Aorta (tissue), 5 donors: ENCODE data around the gene CELSR1. TPM values are rescaled to one million over a fixed set of nuclear protein-coding genes. Genes with fewer than 3 reads are reported as not detected.
A peak's percentile ranks its signal among the peaks of the same experiment; 100 is the strongest.

ENCODE experiments used
- ATAC-seq: fragments of 200-7000 bp; cut with Tn5 transposase; one replicate; pipeline ENCODE4 v1.9.1; 2022; ENCODE audit warnings: moderate library complexity; ENCODE audit not compliant: low FRiP score
- DNase-seq, 2 donors: peaks; one replicate each; pipeline ENCODE4 v3.0.0-alpha.2; 2020
- H3K27ac ChIP-seq, 2 donors: one replicate each; pipeline ENCODE4 v1.5.1; 2013; ENCODE audit warnings: low read length in 2 of 2, mild to moderate bottlenecking in 2 of 2, moderate library complexity in 2 of 2, control low read depth in 1 of 2, inconsistent platforms in 1 of 2, low read depth in 1 of 2
- H3K27me3 ChIP-seq, 2 donors: one replicate each; pipeline ENCODE4 v1.6.1; 2013; ENCODE audit warnings: control low read depth in 1 of 2, low read length in 1 of 2, mild to moderate bottlenecking in 1 of 2, moderate library complexity in 1 of 2; ENCODE audit not compliant: insufficient read depth in 2 of 2, control insufficient read depth in 1 of 2
- H3K36me3 ChIP-seq, 2 donors: one replicate each; pipeline ENCODE4 v1.6.1; 2013; ENCODE audit warnings: control low read depth in 1 of 2, low read length in 1 of 2, mild to moderate bottlenecking in 1 of 2; ENCODE audit not compliant: insufficient read depth in 2 of 2, control insufficient read depth in 1 of 2
- H3K4me1 ChIP-seq, 2 donors: one replicate each; pipeline ENCODE4 v1.6.1; 2013; ENCODE audit warnings: low read length in 2 of 2, control low read depth in 1 of 2, mild to moderate bottlenecking in 1 of 2, moderate library complexity in 1 of 2; ENCODE audit not compliant: insufficient read depth in 2 of 2, control insufficient read depth in 1 of 2
- H3K4me3 ChIP-seq, 2 donors: one replicate each; pipeline ENCODE4 v1.5.1; 2013; ENCODE audit warnings: low read length in 2 of 2, control low read depth in 1 of 2, mild to moderate bottlenecking in 1 of 2
- H3K9me3 ChIP-seq: one replicate; pipeline ENCODE4 v1.6.1; 2013; ENCODE audit warnings: mild to moderate bottlenecking, low read length; ENCODE audit not compliant: control insufficient read depth
- WGBS, 2 donors: extraction: QIAGEN DNeasy Blood & Tissue Kit; methylation state at CpG; one replicate each; pipeline ENCODE4 v1.1.7; 2013; 5-methylcytosine and 5-hydroxymethylcytosine counted together
- intact Hi-C, 2 donors: fragments of 100-400 bp; cut with DNase I; formaldehyde crosslinking; loops; one replicate each; pipeline versions ENCODE4 v1.14.2 to v1.15.0; 2022
- polyA plus RNA-seq, 2 donors: library from polyadenylated mRNA; stranded (reverse); fragments of 200-250 nt; gene quantifications; one replicate each; pipeline ENCODE4 v1.2.3, GENCODE V29; 2013
- total RNA-seq, 2 donors: library from RNA; stranded (reverse); fragmentation: NEBNext Ultra II Directional; extraction: Animal tissue kit (Norgen Biotek cat#: 25700); gene quantifications; one replicate each; pipeline ENCODE4 v1.2.1, GENCODE V29; 2021
- donor health status: healthy with polysubstance abuse.
- donor health status: Bipolar disorder and iron deficiency.
- donor health status: DM: no; HTN: no; CAD: no.
- donor health status: DM: no; HTN: no; CAD: no.
- donor health status: DM: yes; HTN: yes; CAD: no.

The CELSR1 gene
- total and polyA plus RNA-seq, 4 donors = 0.15 to 3.0 (median 1.3) TPM

DNA sequence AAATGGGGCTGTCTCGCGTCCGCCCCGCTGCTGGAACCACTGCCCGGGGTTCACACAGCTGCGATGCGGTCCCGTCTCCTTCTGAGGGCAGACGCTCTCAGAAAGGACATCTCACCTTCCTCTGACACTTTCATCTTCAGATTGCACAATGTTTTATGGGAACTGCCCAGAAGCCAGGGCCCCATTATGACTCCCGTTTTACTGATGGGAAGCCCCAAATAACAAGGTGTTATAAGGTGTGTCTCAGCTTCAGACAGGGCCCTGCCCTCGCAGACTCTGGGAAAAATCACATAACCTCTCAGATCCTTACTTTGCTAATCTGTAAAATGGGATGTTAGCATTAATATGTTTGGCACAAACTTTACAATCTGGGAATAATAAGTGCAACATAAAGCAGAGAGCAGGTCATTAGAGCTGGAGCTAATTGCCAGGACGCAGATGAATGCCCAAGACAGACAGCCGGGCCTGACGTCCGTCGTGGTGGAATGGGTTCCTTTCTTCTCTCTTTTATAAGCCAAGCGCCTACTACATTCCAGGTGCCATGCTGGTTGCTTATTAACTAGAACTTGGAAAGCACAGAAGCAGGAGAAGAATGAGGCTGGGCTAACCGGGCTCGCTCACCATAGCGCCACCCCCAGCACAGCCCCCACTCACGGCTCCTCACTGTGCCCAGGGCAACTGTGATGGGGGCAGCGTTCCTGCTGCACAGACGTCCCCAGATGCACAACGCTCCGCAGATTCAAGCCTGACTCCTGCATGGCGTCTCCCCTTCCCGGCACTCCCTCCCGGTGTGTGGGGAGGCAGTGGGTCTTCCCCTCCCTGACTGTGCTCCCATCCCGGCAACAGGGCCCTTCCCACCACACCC lies 158.1 kb downstream of the CELSR1 start:
- WGBS, 2 donors = 84 to 86% methylated on average over 29 of the region's 29 CpGs
- intact Hi-C loops = no loop called here
- Histone ChIP-seq H3K4me3 (no peak overlapping the region), H3K27ac (no peak overlapping the region), H3K4me1 (no peaks in the 10 kb centered on the region), H3K27me3 (no peaks in the 10 kb centered on the region), H3K36me3 (no peaks in the 10 kb centered on the region), H3K9me3 (peaks cover 4% of the 10 kb centered on the region)
- ATAC-seq (no peak), DNase-seq (peak in 1 of 2 donors; percentile 70)

DNA sequence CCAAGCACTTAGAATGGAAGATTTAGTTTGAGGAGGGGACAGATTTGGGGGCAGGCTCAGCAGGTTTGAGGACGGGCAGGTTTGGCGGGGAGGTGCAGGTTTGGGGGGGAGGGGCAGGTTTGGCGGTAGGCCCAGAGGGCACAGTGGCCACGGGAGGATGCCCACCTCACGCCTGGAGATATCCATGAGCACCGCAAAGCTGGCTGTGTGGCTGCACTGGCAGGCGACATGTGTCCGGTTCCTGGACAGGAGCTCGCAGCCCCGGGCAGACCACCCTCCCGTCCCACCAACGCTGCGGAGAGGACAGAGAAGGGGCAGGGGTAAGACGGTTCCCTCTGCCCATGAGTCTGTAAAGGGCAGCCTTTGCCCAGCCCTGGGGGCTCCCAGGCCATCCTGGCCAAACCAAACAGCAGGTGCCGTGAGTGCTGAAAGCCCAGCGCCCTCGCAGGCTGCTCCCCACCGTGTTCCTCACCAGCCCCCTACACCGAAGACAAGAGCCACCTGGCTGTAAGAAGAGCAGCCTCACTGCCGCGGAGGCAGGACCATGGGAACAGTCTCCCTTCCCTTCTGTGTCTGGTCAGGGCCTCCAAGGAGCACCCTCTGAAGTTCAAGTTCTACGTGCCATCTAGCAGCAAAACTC lies 158.9 kb downstream of the CELSR1 start:
- H3K4me3 ChIP-seq = no peak overlapping the region
- no peak for ATAC-seq
- WGBS, 2 donors = 84 to 85% methylated on average over 18 to 22 of the region's 22 CpGs
- DNase-seq = no peak
- no peaks in the 10 kb centered on the region for H3K4me1 ChIP-seq
- peaks cover 4% of the 10 kb centered on the region for H3K9me3 ChIP-seq
- intact Hi-C loops = no loop called here
- H3K27ac ChIP-seq = no peak overlapping the region
- H3K36me3 ChIP-seq = no peaks in the 10 kb centered on the region
- no peaks in the 10 kb centered on the region for H3K27me3 ChIP-seq

GRCh38 chr22:46377525-46378425 lies 159.6 kb downstream of the CELSR1 start:
- Histone ChIP-seq H3K27ac (no peak overlapping the region), H3K4me3 (no peak overlapping the region), H3K9me3 (peaks cover 4% of the 10 kb centered on the region), H3K4me1 (no peaks in the 10 kb centered on the region), H3K27me3 (no peaks in the 10 kb centered on the region), H3K36me3 (no peaks in the 10 kb centered on the region)
- no peak for ATAC-seq
- no peak for DNase-seq
- 83 to 86% methylated on average over 26 to 27 of the region's 27 CpGs for WGBS, 2 donors
- intact Hi-C loops = no loop called here

- H3K4me3 ChIP-seq = no peak overlapping the region
- WGBS, 2 donors = 93 to 95% methylated on average over 19 of the region's 19 CpGs
- no peaks in the 10 kb centered on the region for H3K4me1 ChIP-seq
- no peak for ATAC-seq
- no peaks in the 10 kb centered on the region for H3K36me3 ChIP-seq
- intact Hi-C loops = no loop called here
- H3K27ac ChIP-seq = no peak overlapping the region
- H3K27me3 ChIP-seq = no peaks in the 10 kb centered on the region
- DNase-seq = no peak
- H3K9me3 ChIP-seq = peaks cover 4% of the 10 kb centered on the region
Observed at GRCh38 chr22:46376908-46377524, 160.4 kb downstream of the CELSR1 start.

DNA sequence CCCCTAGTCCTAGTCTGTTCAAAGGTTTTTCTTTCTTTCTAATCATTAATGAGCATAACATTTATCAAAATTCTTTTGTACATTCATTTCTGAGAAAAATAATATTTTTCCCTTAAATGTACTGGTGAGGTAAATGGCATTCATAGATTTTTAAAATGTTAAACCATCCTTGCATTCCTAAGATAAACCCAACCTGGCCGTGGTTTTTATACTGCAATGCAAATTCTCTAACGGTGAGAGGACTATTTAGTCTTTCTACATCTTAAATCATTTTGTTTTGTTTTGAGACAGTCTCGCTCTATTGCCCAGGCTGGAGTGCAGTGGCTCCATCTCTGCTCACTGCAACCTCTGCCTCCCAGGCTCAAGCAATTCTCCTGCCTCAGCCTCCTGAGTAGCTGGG lies 161.3 kb downstream of the CELSR1 start:
- Histone ChIP-seq H3K9me3 (peaks cover 4% of the 10 kb centered on the region), H3K4me1 (no peaks in the 10 kb centered on the region), H3K36me3 (no peaks in the 10 kb centered on the region), H3K27ac (no peak overlapping the region), H3K27me3 (no peaks in the 10 kb centered on the region), H3K4me3 (no peak overlapping the region)
- WGBS, 2 donors = 93 to 96% methylated on average over 3 of the region's 3 CpGs
- ATAC-seq (no peak), DNase-seq (no peak)
- intact Hi-C loops = no loop called here

DNA sequence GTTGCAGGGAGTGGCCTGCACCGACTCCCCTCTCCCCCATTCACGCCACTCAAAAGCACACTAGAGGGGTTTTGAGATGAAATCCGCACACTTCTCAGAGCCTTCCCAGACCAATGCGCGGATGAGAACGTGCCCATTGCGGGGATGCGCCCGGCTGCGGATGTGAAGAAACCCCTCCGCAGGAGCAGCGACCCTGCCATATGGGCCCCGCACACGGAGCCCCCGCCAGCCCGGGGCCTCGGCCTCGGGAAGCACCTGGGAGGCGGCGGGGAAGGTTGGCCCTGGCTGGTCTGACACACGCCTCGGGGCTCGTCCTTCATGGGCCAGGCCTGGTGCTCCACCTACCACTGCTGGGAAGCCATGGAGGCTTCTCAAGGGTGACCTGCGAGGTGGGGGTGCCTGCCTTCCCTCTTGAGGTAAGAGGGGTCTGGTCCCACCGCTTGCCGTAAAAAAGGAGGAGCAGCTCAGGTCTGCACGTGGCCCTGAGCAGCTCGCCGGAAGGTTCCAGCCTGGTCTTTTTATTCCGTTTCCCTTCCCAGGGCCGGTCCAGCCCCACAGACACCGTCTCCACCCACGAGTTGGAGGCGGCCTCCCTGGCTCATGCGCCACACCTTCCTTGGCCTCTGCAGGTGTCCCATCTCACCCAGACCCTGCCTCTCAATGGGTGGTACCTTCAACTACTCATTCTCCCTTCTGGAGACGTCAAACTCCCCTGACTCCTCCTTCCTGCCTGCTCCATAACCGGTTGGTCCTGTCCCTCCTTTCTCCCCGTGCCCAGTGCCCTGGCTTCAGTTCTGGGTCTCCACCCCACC lies 162.6 kb downstream of the CELSR1 start:
- H3K27me3 ChIP-seq = no peaks in the 10 kb centered on the region
- DNase-seq (no peak), ATAC-seq (no peak)
- intact Hi-C loops = no loop called here
- no peaks in the 10 kb centered on the region for H3K36me3 ChIP-seq
- H3K27ac ChIP-seq = no peak overlapping the region
- H3K9me3 ChIP-seq = peaks cover 4% of the 10 kb centered on the region
- 93 to 95% methylated on average over 38 of the region's 38 CpGs for WGBS, 2 donors
- no peaks in the 10 kb centered on the region for H3K4me1 ChIP-seq
- no peak overlapping the region for H3K4me3 ChIP-seq

- ATAC-seq = no peak
- Histone ChIP-seq H3K36me3 (no peaks in the 10 kb centered on the region), H3K27ac (no peak overlapping the region), H3K4me3 (no peak overlapping the region), H3K4me1 (no peaks in the 10 kb centered on the region), H3K27me3 (no peaks in the 10 kb centered on the region), H3K9me3 (peaks cover 4% of the 10 kb centered on the region)
- no peak for DNase-seq
- WGBS, 2 donors = 79 to 80% methylated on average over 31 of the region's 31 CpGs
- intact Hi-C loops = no loop called here
Observed at GRCh38 chr22:46373921-46374662, 163.3 kb downstream of the CELSR1 start.
